Activated B cell treated with CpG ODN at 0.5 μM for 24 hours (primary cell): ENCODE results near the gene HPDL. TPM values are rescaled to one million over a fixed set of nuclear protein-coding genes. Genes with fewer than 3 reads are reported as not detected.
A peak's percentile ranks its signal among the peaks of the same experiment; 100 is the strongest.

Source experiments
- ATAC-seq: fragments of 200-7000 bp; cut with Tn5 transposase; one replicate; pipeline ENCODE4 v1.10.0; 2021; ENCODE audit warnings: low read depth, mild to moderate bottlenecking, moderate library complexity
- CTCF ChIA-PET: fragments of 350-600 bp; sonication (Branson Sonifier 250); formaldehyde crosslinking; loops from one replicate; lab custom pipeline; 2021; ENCODE audit warnings: antibody characterized with exemption; lab: Charles Lee
- POLR2A ChIA-PET: fragments of 350-600 bp; sonication (Branson Sonifier 250); formaldehyde crosslinking; loops from one replicate; lab custom pipeline; 2021; ENCODE audit warnings: antibody characterized with exemption; lab: Charles Lee
- DNase-seq: peaks from one replicate; pipeline ENCODE4 v3.0.0; 2022
- H3K27ac Mint-ChIP-seq: one replicate; pipeline ENCODE4 v1.8.0; 2020; ENCODE audit warnings: mixed read lengths
- H3K27me3 Mint-ChIP-seq: one replicate; pipeline ENCODE4 v1.8.0; 2021; ENCODE audit warnings: mixed read lengths
- H3K36me3 Mint-ChIP-seq: one replicate; pipeline ENCODE4 v1.8.0; 2021; ENCODE audit warnings: low read depth, mixed read lengths
- H3K4me1 Mint-ChIP-seq: one replicate; pipeline ENCODE4 v1.8.0; 2021; ENCODE audit warnings: mixed read lengths
- H3K4me3 Mint-ChIP-seq: one replicate; pipeline ENCODE4 v1.8.0; 2020; ENCODE audit warnings: mild to moderate bottlenecking, mixed read lengths
- H3K9me3 Mint-ChIP-seq: one replicate; pipeline ENCODE4 v1.8.0; 2020; ENCODE audit warnings: mixed read lengths
- CTCF ChIP-seq: fragments of 200-600 bp; IDR thresholded peaks from one replicate; pipeline ENCODE4 v1.8.0; 2022; ENCODE audit warnings: antibody characterized with exemption, mild to moderate bottlenecking
- intact Hi-C: fragments of 100-400 bp; cut with micrococcal nuclease; formaldehyde crosslinking; loops from one replicate; pipeline ENCODE4 v1.15.1; 2024
- total RNA-seq: library from RNA; stranded (reverse); gene quantifications from 2 replicates; pipeline ENCODE4 v1.2.3, GENCODE V29; 2022

HPDL gene
- total RNA-seq, 1 donor from 2014 or later, result 4.3 TPM

DNA sequence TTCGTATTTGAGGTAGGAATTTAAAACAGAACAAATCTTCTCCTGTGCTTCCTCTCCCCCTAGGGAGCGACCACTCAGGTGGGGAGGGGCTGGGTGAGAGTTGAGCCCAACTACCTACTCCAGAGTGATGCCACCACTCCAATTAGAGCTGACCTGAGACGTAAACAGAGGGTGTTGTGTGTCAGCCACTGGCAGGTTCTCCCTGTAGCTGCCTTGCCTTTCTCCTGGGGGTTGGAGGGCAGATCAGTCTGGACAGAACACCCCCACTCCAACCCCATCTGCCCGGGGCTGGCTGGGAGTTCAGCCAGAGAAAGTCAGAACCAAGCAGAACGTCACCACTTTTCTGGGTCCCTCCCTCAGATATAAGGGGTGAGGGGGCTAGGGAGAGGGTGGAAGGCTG lies 2.0 kb downstream of the HPDL start:
- Mint-ChIP-seq H3K4me3 (peak overlapping the region; percentile 28), H3K4me1 (peaks cover 15% of the 10 kb centered on the region), H3K27ac (no peak overlapping the region), H3K36me3 (peaks cover 28% of the 10 kb centered on the region), H3K27me3 (no peaks in the 10 kb centered on the region), H3K9me3 (no peaks in the 10 kb centered on the region)
- POLR2A ChIA-PET, result interaction anchor here (1.3 to 3.3 kb wide), 2 partner anchors 11 to 12 kb away, joined by 8 to 45 read pairs; partner anchors contain the start of genes MUTYH and TOE1
- intact Hi-C loops, result no loop called here
- TF ChIP-seq CTCF, result no peak
- no peak for ATAC-seq
- CTCF ChIA-PET, result interaction anchor here (0.9 to 1.1 kb wide), 2 partner anchors 11 to 165 kb away, joined by 3 read pairs; partner anchors contain the start of gene TOE1
- DNase-seq, result no peak

GRCh38 chr1:45329445-45329844 lies 2.8 kb downstream of the HPDL start:
- ChIA-PET CTCF (interaction anchor here (0.9 to 1.1 kb wide), 2 partner anchors 10 to 164 kb away, joined by 3 read pairs; partner anchors contain the start of gene TOE1), POLR2A (interaction anchor here (1.3 kb wide), 1 partner anchor 10 kb away, joined by 8 read pairs; the partner anchor contains the start of genes MUTYH and TOE1)
- no peaks in the 10 kb centered on the region for H3K27me3 Mint-ChIP-seq
- no peak for ATAC-seq
- no peak for TF ChIP-seq CTCF
- peaks cover 18% of the 10 kb centered on the region for H3K4me1 Mint-ChIP-seq
- H3K4me3 Mint-ChIP-seq, result no peak overlapping the region
- no peak for DNase-seq
- H3K27ac Mint-ChIP-seq, result peak overlapping the region; percentile 31
- intact Hi-C loops, result no loop called here
- no peaks in the 10 kb centered on the region for H3K9me3 Mint-ChIP-seq
- H3K36me3 Mint-ChIP-seq, result peaks cover 35% of the 10 kb centered on the region

DNA sequence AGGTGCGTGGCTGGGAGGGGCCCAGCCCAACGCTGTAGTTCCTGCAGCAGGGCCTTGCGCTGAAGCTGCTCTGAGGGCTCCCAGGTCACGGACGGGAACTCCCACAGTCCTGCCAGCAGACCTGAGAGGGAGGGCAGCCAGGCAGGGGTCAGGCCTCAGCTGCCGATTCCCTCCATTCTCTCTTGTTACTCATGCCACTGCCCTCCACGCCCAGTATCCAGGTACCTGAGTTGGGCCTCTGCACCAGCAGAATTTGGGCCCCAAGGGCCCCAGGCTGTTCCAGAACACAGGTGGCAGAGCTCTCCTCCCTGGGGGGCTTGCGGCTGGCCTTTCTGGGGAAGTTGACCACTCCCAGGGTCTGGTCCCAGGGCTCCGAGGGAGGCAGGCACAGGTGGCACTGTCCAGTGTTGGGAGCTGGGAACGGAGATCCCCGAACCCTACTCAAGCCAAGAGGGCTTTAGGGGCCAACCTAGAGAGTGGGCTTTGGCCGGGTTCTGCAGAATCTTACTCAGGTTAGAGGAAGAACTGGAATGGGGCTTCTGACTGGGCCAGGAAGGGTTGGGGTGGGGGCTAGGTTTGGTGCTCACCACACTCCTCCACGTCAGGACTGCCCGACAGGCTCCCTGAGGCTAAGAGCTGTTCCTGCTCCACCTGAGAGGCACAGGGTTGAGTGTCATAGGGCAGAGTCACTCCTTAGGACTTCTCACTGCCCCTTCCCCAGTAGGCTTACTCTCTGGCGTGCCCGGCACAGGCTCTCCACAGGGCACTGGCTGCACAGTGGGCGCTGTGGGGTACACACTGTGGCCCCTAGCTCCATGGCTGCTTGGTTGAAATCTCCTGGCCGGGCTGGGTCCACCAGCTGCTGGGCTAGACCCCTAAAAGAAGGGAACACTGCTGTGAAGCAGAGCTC lies 5.0 kb downstream of the HPDL start:
- DNase-seq, result no peak
- intact Hi-C loops, result no loop called here
- POLR2A ChIA-PET, result interaction anchor here (1.2 kb wide), 1 partner anchor 8 kb away, joined by 4 read pairs; the partner anchor contains the start of gene TOE1
- TF ChIP-seq CTCF, result no peak
- Mint-ChIP-seq H3K27ac (no peak overlapping the region), H3K9me3 (no peaks in the 10 kb centered on the region), H3K27me3 (no peaks in the 10 kb centered on the region), H3K4me1 (peaks cover 15% of the 10 kb centered on the region), H3K36me3 (peaks cover 36% of the 10 kb centered on the region), H3K4me3 (no peak overlapping the region)
- CTCF ChIA-PET, result no interaction called here
- no peak for ATAC-seq

DNA sequence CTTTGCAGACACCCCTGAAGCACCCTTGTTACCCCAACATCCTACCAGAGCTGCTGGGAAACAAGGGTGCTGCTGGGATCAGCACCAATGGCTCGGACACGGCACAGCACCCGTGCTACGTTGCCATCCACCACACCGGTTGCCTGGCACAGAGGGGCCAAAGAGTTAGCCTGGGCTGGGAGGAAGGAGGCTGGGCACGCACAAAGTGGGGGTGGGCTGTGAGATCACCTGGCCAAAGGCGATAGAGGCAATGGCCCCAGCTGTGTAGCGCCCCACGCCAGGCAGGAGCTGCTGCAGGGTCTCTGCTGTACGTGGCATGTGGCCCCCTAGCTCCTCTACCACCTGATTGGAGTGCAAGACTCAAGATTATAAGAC lies 5.6 kb downstream of the HPDL start:
- H3K27me3 Mint-ChIP-seq, result no peaks in the 10 kb centered on the region
- no peak overlapping the region for H3K4me3 Mint-ChIP-seq
- H3K4me1 Mint-ChIP-seq, result peaks cover 16% of the 10 kb centered on the region
- POLR2A ChIA-PET, result interaction anchor here (1.2 kb wide), 1 partner anchor 7 kb away, joined by 4 read pairs; the partner anchor contains the start of gene TOE1
- ATAC-seq (no peak), DNase-seq (no peak)
- peaks cover 36% of the 10 kb centered on the region for H3K36me3 Mint-ChIP-seq
- H3K9me3 Mint-ChIP-seq, result no peaks in the 10 kb centered on the region
- CTCF ChIA-PET, result no interaction called here
- intact Hi-C loops, result no loop called here
- H3K27ac Mint-ChIP-seq, result no peak overlapping the region
- TF ChIP-seq CTCF, result no peak
